ENCODE data around the gene PGLYRP3. TPM values are rescaled to one million over a fixed set of nuclear protein-coding genes. Genes with fewer than 3 reads are reported as not detected.
"Not testable (repeated sequence)": the region's sequence is repeated elsewhere in the genome, so short reads cannot be mapped to it uniquely, and the experiment has no call there.

Gene PGLYRP3
- total and polyA plus RNA-seq, 2 of the 8 experiments (the other 6 are each of a cell fraction or from before 2014, with no cell fraction given) = not detected

GRCh38 chr1:153318145-153318544, 5.4 kb upstream of the PGLYRP3 start:
- H2BK5ac ChIP-seq (ENCODE audit: low read depth, low read length); H2AK5ac ChIP-seq (ENCODE audit: low read depth, low read length); H3K23ac ChIP-seq (ENCODE audit: insufficient read length); POLR2A ChIA-PET (ENCODE audit: partially characterized antibody); H3K23me2 ChIP-seq (ENCODE audit: low read depth, low read length); H2BK120ac ChIP-seq (replicated peaks; ENCODE audit: low read depth, low read length); H3K27me3 ChIP-seq (replicated peaks in 1 of 4; ENCODE audit: control insufficient read depth in 3 of 4, extremely low read depth in 1 of 4, insufficient read depth in 3 of 4, low read length in 3 of 4); H2AFZ ChIP-seq (ENCODE audit: low read length); H3K27ac ChIP-seq (ENCODE audit: low read depth, low read length); H3K4me2 ChIP-seq (ENCODE audit: insufficient read depth in 1 of 2, low read depth in 2 of 2, low read length in 2 of 2); H2BK15ac ChIP-seq (ENCODE audit: low read length); H4K20me1 ChIP-seq (replicated peaks in 1 of 2; ENCODE audit: control insufficient read depth in 1 of 2, insufficient read depth in 2 of 2, low read length in 2 of 2); H3K4ac ChIP-seq (replicated peaks; ENCODE audit: insufficient read length, low read depth, low read length); H3K36me3 ChIP-seq (ENCODE audit: control insufficient read depth in 2 of 4, insufficient read depth in 4 of 4, low read length in 3 of 4); H3K79me2 ChIP-seq (ENCODE audit: control insufficient read depth in 1 of 2, insufficient read depth in 2 of 2, low read length in 2 of 2); H3K14ac ChIP-seq (ENCODE audit: insufficient read length); H2BK12ac ChIP-seq (ENCODE audit: low read depth, low read length); DNase-seq (ENCODE audit: low read depth in 1 of 2, low spot score in 2 of 2); H3K79me1 ChIP-seq (ENCODE audit: low read depth, low read length); H4K91ac ChIP-seq (replicated peaks; ENCODE audit: insufficient read length, low read length); H4K8ac ChIP-seq (ENCODE audit: extremely low read depth, insufficient read depth, low read length); H2BK20ac ChIP-seq (ENCODE audit: low read length); H3K18ac ChIP-seq (ENCODE audit: extremely low read depth, low read length); H3K4me3 ChIP-seq (ENCODE audit: extremely low read depth in 1 of 4, insufficient read depth in 2 of 4, low read depth in 3 of 4, low read length in 4 of 4); H3K9me3 ChIP-seq (ENCODE audit: insufficient read depth in 2 of 2, low read depth in 1 of 2, low read length in 1 of 2); H3K56ac ChIP-seq (replicated peaks; ENCODE audit: insufficient read length, low read depth, low read length); H4K5ac ChIP-seq (ENCODE audit: insufficient read length, low read depth, low read length); H3K4me1 ChIP-seq (replicated peaks in 1 of 4; ENCODE audit: control insufficient read depth in 3 of 4, insufficient read depth in 4 of 4, low read length in 3 of 4); FAIRE-seq; H3K9ac ChIP-seq (replicated peaks in 1 of 4; ENCODE audit: extremely low read depth in 1 of 4, low read depth in 3 of 4, low read length in 3 of 4): not testable (repeated sequence)
- CTCF ChIA-PET (ENCODE audit: partially characterized antibody) = interaction anchor here (1.8 kb wide), 1 partner anchor 37 kb away, joined by 4 read pairs; no protein-coding TSS in a partner anchor
- WGBS, 2 experiments (ENCODE audit: extremely low coverage in 1 of 2, insufficient coverage in 1 of 2, insufficient read length in 1 of 2, insufficient replicate concordance in 2 of 2, low coverage in 1 of 2, low lambda C conversion rate in 2 of 2, missing lambda C conversion rate in 1 of 2) = 83% methylated on average over 7 of the region's 7 CpGs; no CpG with 5 or more reads in 1 of the 2 experiments

- H3K4ac ChIP-seq (replicated peaks; ENCODE audit: insufficient read length, low read depth, low read length); CTCF ChIA-PET (ENCODE audit: partially characterized antibody); H3K9ac ChIP-seq (replicated peaks in 1 of 4; ENCODE audit: extremely low read depth in 1 of 4, low read depth in 3 of 4, low read length in 3 of 4); H3K4me1 ChIP-seq (replicated peaks in 1 of 4; ENCODE audit: control insufficient read depth in 3 of 4, insufficient read depth in 4 of 4, low read length in 3 of 4); H3K79me2 ChIP-seq (ENCODE audit: control insufficient read depth in 1 of 2, insufficient read depth in 2 of 2, low read length in 2 of 2); POLR2A ChIA-PET (ENCODE audit: partially characterized antibody); H4K91ac ChIP-seq (replicated peaks; ENCODE audit: insufficient read length, low read length); H3K27me3 ChIP-seq (replicated peaks in 1 of 4; ENCODE audit: control insufficient read depth in 3 of 4, extremely low read depth in 1 of 4, insufficient read depth in 3 of 4, low read length in 3 of 4); H3K14ac ChIP-seq (ENCODE audit: insufficient read length); H2BK5ac ChIP-seq (ENCODE audit: low read depth, low read length); H3K23ac ChIP-seq (ENCODE audit: insufficient read length); H2AFZ ChIP-seq (ENCODE audit: low read length); H2AK5ac ChIP-seq (ENCODE audit: low read depth, low read length); H3K27ac ChIP-seq (ENCODE audit: low read depth, low read length); H3K18ac ChIP-seq (ENCODE audit: extremely low read depth, low read length); FAIRE-seq; H2BK120ac ChIP-seq (replicated peaks; ENCODE audit: low read depth, low read length); DNase-seq (ENCODE audit: low read depth in 1 of 2, low spot score in 2 of 2); H2BK20ac ChIP-seq (ENCODE audit: low read length); H2BK12ac ChIP-seq (ENCODE audit: low read depth, low read length); H4K20me1 ChIP-seq (replicated peaks in 1 of 2; ENCODE audit: control insufficient read depth in 1 of 2, insufficient read depth in 2 of 2, low read length in 2 of 2); H3K56ac ChIP-seq (replicated peaks; ENCODE audit: insufficient read length, low read depth, low read length); H4K5ac ChIP-seq (ENCODE audit: insufficient read length, low read depth, low read length); H3K4me2 ChIP-seq (ENCODE audit: insufficient read depth in 1 of 2, low read depth in 2 of 2, low read length in 2 of 2); H2BK15ac ChIP-seq (ENCODE audit: low read length); H3K23me2 ChIP-seq (ENCODE audit: low read depth, low read length); H3K4me3 ChIP-seq (ENCODE audit: extremely low read depth in 1 of 4, insufficient read depth in 2 of 4, low read depth in 3 of 4, low read length in 4 of 4); H3K36me3 ChIP-seq (ENCODE audit: control insufficient read depth in 2 of 4, insufficient read depth in 4 of 4, low read length in 3 of 4); H4K8ac ChIP-seq (ENCODE audit: extremely low read depth, insufficient read depth, low read length); H3K9me3 ChIP-seq (ENCODE audit: insufficient read depth in 2 of 2, low read depth in 1 of 2, low read length in 1 of 2); H3K79me1 ChIP-seq (ENCODE audit: low read depth, low read length): not testable (repeated sequence)
These were observed 3.3 kb upstream of the PGLYRP3 start for GRCh38 chr1:153316013-153316412.

Data from H1 (cell line).